Central memory CD8-positive, alpha-beta T cell (primary cell): ENCODE results near the gene TMEM235.
A peak's percentile ranks its signal among the peaks of the same experiment; 100 is the strongest.
"Not testable (repeated sequence)": the region's sequence is repeated elsewhere in the genome, so short reads cannot be mapped to it uniquely, and the experiment has no call there.

ENCODE experiments used
- ATAC-seq: fragments of 150-1000 bp; cut with Tn5 transposase; replicated peaks from 2 replicates; pipeline ENCODE4 v1.10.0; 2022; ENCODE audit warnings: mild to moderate bottlenecking, moderate FRiP score, moderate number of reproducible peaks; ENCODE audit not compliant: poor library complexity, severe bottlenecking; ENCODE audit errors: extremely low read depth
- DNase-seq, 2 donors: peaks; one replicate each; pipeline ENCODE4 v3.0.0; 2021; ENCODE audit warnings: low spot score in 2 of 2
- H3K27ac Mint-ChIP-seq: one replicate; pipeline ENCODE4 v1.8.0; 2022; ENCODE audit warnings: low read depth, mild to moderate bottlenecking, moderate library complexity, mixed read lengths
- H3K27me3 Mint-ChIP-seq: one replicate; pipeline ENCODE4 v1.8.0; 2022; ENCODE audit warnings: mixed read lengths
- H3K36me3 Mint-ChIP-seq: one replicate; pipeline ENCODE4 v1.8.0; 2022; ENCODE audit warnings: mild to moderate bottlenecking, moderate library complexity, mixed read lengths; ENCODE audit not compliant: insufficient read depth
- H3K4me1 Mint-ChIP-seq: one replicate; pipeline ENCODE4 v1.8.0; 2022; ENCODE audit warnings: mixed read lengths
- H3K4me3 Mint-ChIP-seq: one replicate; pipeline ENCODE4 v1.8.0; 2022; ENCODE audit warnings: mild to moderate bottlenecking, moderate library complexity, mixed read lengths
- H3K9me3 Mint-ChIP-seq: one replicate; pipeline ENCODE4 v1.8.0; 2022; ENCODE audit warnings: mixed read lengths

Gene TMEM235

DNA sequence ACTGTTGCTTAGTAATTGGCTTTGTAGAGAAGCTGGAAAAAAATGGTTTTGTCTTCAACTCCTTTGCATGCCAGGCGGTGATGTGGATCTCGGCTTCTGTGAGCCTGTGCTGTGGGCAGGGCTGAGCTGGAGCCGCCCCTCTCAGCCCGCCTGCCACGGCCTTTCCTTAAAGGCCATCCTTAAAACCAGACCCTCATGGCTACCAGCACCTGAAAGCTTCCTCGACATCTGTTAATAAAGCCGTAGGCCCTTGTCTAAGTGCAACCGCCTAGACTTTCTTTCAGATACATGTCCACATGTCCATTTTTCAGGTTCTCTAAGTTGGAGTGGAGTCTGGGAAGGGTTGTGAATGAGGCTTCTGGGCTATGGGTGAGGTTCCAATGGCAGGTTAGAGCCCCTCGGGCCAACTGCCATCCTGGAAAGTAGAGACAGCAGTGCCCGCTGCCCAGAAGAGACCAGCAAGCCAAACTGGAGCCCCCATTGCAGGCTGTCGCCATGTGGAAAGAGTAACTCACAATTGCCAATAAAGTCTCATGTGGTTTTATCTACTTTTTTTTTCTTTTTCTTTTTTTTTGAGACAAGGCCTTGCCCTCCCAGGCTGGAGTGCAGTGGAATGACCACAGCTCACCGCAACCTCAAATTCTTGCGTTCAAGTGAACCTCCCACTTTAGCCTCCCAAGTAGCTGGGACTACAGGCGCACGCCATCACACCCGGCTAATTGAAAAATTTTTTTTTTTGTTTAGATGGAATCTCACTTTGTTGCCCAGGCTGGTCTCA is 6.2 kb upstream of the TMEM235 start:
- ATAC-seq (no peak), DNase-seq (no peak)
- H3K4me1 Mint-ChIP-seq: no peaks in the 10 kb centered on the region
- peaks cover 5% of the 10 kb centered on the region for H3K36me3 Mint-ChIP-seq
- H3K27me3 Mint-ChIP-seq: peaks cover 3% of the 10 kb centered on the region
- no peak overlapping the region for H3K27ac Mint-ChIP-seq
- no peak overlapping the region for H3K4me3 Mint-ChIP-seq
- no peaks in the 10 kb centered on the region for H3K9me3 Mint-ChIP-seq

DNA sequence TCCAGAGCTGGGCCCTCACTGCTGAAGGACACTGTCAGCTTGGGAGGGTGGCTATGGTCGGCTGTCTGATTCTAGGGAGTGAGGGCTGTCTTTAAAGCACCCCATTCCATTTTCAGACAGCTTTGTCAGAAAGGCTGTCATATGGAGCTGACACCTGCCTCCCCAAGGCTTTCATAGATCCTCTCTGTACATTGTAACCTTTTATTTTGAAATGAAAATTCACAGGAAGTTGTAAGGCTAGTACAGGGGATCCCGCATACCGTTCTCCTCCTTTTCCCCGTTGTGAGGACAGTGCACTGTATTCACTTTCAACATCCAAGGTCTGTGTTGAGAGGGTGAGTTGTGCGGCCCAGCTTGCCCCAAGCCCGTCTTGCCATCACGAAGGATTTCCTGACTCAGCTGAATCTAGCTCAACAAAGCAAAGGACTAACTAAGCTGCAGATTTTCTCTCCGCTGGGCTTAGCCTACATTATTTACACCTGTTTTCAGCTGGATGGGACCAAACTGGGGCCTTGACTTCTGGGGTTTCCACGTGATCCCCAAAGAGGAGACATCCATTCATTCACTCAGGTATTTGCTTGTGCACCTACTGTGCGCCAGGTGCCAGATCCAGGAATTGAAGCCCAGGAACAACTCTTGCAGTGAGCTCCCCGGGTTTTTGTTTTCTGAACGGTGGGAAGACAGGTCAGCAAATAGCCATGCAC is 5.2 kb upstream of the TMEM235 start:
- ATAC-seq: no peak
- H3K27ac Mint-ChIP-seq: no peak overlapping the region
- peaks cover 5% of the 10 kb centered on the region for H3K36me3 Mint-ChIP-seq
- no peak for DNase-seq
- H3K9me3 Mint-ChIP-seq: no peaks in the 10 kb centered on the region
- H3K27me3 Mint-ChIP-seq: peaks cover 12% of the 10 kb centered on the region
- H3K4me1 Mint-ChIP-seq: no peaks in the 10 kb centered on the region
- H3K4me3 Mint-ChIP-seq: no peak overlapping the region

DNA sequence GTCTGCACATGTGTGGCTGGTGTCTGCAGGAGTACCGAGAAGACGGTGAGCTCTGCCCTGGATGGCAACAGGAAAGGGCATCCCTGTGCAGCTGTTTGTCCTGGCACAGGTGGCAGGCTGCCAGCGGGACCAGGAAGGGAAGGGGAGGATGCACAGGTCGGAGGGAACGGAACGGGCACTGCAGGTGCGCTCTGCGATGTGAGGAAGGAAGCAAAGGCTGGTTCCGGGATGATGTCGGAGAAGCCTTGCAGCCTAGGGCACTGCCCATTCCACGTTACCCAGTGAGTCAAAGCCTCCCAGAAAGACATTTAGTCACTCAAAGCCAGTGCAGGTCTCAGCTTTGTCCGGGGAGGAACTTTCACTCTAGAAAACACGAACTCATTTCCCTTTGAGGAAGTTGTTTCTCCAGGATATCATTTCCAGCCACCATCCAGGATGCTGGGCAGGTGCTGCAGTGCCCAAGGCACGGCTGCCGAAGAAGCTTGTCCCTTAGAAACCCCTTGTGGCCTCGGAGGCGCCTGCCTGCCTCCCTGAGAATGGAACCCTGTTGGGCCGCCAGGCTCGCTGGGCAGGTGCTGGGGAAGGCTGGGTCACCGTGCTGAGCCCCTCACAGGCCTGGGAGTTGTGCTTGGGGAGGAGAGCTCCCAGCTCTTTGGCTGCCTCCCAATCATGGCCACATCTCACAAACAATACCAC is 4.5 kb upstream of the TMEM235 start:
- Mint-ChIP-seq H3K4me1 (no peaks in the 10 kb centered on the region), H3K4me3 (no peak overlapping the region), H3K36me3 (peaks cover 4% of the 10 kb centered on the region), H3K9me3 (no peaks in the 10 kb centered on the region), H3K27ac (no peak overlapping the region), H3K27me3 (peaks cover 19% of the 10 kb centered on the region)
- ATAC-seq (no peak), DNase-seq (no peak)

DNA sequence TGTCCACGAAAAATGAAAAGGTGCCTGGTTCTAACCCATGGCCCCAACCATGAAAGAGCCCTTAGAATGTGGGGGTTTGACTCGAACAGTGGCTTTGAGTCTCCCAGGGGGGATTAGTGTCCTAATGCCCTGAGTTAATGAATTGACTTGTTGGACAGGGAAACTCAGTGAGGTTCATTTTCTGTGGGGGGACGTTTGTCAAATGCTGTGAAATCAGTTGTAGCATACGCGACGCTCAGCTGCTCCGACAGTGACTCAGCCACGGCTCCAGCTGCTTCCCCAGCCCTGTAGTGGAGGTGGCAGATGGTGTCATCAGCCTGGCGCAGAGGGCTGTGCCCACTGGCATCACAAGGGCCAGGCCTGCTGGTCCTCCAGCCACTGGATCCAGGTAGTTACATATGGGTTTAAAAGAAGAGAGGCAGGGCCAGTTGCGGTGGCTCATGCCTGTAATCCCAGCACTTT is 3.9 kb upstream of the TMEM235 start:
- no peak for ATAC-seq
- H3K4me1 Mint-ChIP-seq: no peaks in the 10 kb centered on the region
- DNase-seq: no peak
- no peak overlapping the region for H3K4me3 Mint-ChIP-seq
- H3K36me3 Mint-ChIP-seq: peaks cover 4% of the 10 kb centered on the region
- no peak overlapping the region for H3K27ac Mint-ChIP-seq
- H3K9me3 Mint-ChIP-seq: no peaks in the 10 kb centered on the region
- peaks cover 25% of the 10 kb centered on the region for H3K27me3 Mint-ChIP-seq

DNA sequence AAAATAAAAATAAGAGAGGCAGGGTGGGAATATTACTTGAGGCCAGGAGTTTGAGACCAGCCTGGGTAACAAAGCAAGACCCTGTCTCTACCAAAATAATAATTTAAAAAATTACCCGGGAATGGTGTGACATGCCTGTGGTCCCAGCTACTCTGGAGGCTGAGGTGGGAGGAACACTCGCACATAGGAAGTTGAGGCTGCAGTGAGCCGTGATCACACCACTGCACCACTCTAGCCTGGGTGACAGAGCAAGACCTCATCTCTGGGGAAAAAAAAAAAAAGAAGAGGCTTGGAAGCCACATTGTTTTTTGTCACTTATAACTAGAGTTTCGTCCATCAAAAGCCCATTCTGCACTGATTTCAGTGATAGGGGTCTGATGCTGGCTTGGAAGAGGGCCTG is 3.3 kb upstream of the TMEM235 start:
- DNase-seq (no peak), ATAC-seq (no peak)
- Mint-ChIP-seq H3K27ac (no peak overlapping the region), H3K27me3 (peaks cover 32% of the 10 kb centered on the region), H3K4me1 (no peaks in the 10 kb centered on the region), H3K36me3 (peaks cover 2% of the 10 kb centered on the region), H3K4me3 (no peak overlapping the region), H3K9me3 (no peaks in the 10 kb centered on the region)

DNA sequence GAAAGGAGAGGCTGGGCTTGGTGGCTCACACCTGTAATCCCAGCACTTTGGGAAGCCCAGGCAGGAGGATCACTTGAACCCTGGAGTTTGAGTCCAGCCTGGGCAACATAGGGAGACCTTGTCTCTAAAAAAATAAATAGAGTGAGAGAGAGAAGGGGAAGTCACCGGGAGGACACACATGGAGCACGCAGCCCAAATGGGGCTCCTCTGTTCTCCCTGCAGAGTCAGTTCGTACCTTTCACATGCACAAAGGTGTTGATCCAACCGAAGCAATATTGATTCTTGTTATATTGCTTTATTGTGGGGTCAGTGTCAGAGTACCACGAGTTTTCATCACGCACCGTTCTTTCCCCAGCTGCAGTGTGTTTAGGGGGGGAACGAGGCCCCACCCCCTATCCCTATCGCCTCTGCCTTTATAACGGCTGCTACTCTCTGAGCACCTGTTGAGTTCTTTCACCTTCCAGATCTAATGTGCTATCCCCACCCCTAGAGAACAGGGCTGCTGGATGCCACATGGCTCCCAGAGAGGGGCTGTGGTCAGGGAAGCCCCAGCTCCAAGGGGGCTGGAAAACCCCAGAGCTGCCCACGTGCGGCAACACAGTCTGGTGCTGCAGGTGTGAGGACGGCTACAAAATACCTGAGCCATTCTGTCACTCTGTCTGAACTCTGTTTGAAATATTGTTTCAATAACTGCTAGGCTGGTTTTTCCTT is 1.0 kb upstream of the TMEM235 start:
- Mint-ChIP-seq H3K4me1 (no peaks in the 10 kb centered on the region), H3K27me3 (peaks cover 33% of the 10 kb centered on the region), H3K4me3 (no peak overlapping the region)

DNA sequence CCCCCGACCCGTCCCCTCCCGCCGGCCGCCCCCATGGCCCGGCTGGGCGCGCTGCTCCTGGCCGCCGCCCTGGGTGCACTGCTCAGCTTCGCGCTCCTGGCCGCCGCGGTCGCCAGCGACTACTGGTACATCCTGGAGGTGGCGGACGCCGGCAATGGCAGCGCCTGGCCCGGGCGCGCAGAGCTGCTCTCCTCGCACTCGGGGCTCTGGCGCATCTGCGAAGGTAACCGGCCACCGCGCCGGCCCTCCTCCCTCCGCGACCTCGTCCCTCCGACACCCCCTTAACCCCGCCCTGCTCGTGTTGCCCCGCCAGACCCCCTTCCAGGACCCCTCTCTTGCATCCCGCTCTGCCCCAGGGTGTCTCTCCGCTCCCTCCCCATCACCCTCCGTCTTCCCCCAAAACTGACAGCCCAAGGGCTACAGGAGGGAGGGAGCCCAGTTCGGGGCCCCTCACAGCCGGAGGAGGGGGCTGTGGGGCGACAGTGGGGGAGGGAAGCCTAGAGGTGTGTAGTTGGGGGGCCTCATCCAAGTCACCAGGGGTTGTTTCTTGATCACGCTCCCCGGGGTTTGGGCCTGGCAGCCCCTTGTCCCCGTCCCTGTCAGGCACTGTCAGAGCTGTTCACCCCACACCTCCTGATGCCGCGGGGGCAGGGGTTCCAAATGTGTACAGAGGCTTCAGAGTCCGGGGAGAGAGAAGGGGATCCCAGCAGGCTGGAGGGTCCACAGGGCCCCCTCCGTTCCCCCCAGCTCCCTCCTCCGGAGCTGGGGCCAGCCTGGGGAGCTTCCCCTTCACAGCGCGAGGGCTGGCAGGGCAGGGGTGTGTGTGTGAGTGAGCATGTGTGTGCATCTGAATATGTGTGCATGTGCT is 794 bp downstream of the TMEM235 start:
- ATAC-seq (peak; percentile 52), DNase-seq (no peak)
- Mint-ChIP-seq H3K4me3 (no peak overlapping the region), H3K27ac (no peak overlapping the region), H3K9me3 (no peaks in the 10 kb centered on the region), H3K36me3 (no peaks in the 10 kb centered on the region), H3K4me1 (no peaks in the 10 kb centered on the region), H3K27me3 (peaks cover 33% of the 10 kb centered on the region)

More for the DNA sequence above, 1.0 kb upstream of the TMEM235 start:
- DNase-seq (no peak), ATAC-seq (no peak)
- H3K27ac Mint-ChIP-seq: no peak overlapping the region
- no peaks in the 10 kb centered on the region for H3K9me3 Mint-ChIP-seq
- H3K36me3 Mint-ChIP-seq: peaks cover 2% of the 10 kb centered on the region

DNA sequence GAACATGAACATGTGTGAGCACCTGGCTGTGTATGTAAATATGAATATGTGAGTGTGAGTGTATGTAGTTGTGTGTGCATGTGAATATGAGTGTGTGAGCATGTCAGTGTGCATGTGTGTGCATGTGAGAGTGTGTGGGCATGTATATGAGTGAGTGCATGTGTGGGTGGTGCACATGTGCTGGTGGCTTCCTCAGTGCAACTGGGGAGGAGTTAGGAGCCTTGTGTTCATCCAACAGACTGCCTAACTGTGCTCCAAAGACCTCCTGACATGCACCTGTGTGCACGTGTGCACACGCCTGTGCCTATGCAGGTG is 1.4 kb downstream of the TMEM235 start:
- Mint-ChIP-seq H3K9me3 (no peaks in the 10 kb centered on the region), H3K4me3 (no peak overlapping the region), H3K36me3 (no peaks in the 10 kb centered on the region), H3K27ac (no peak overlapping the region), H3K4me1 (no peaks in the 10 kb centered on the region), H3K27me3 (peaks cover 33% of the 10 kb centered on the region)
- DNase-seq: no peak
- ATAC-seq: no peak

DNA sequence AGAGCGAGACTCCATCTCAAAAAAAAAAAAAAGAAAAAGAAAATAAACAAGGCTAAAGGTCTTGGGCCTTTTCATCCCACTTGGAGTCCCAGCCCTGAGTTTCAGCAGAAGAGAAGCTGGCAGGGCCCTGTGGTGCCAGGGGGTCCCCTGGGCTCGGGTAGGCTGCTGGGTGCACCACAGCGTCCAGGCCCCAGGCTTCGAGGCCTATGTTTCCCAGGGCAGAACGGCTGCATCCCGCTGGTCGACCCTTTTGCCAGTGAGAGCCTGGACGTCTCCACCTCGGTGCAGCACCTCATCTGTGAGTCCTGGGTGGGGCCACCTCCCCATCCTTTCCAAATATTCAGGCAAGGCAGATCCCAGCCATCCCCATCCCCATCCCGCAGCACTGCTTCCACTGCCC is 2.2 kb downstream of the TMEM235 start:
- DNase-seq: no peak
- H3K27me3 Mint-ChIP-seq: peaks cover 33% of the 10 kb centered on the region
- no peaks in the 10 kb centered on the region for H3K9me3 Mint-ChIP-seq
- ATAC-seq: no peak
- no peak overlapping the region for H3K27ac Mint-ChIP-seq
- no peak overlapping the region for H3K4me3 Mint-ChIP-seq
- no peaks in the 10 kb centered on the region for H3K36me3 Mint-ChIP-seq
- H3K4me1 Mint-ChIP-seq: no peaks in the 10 kb centered on the region

DNA sequence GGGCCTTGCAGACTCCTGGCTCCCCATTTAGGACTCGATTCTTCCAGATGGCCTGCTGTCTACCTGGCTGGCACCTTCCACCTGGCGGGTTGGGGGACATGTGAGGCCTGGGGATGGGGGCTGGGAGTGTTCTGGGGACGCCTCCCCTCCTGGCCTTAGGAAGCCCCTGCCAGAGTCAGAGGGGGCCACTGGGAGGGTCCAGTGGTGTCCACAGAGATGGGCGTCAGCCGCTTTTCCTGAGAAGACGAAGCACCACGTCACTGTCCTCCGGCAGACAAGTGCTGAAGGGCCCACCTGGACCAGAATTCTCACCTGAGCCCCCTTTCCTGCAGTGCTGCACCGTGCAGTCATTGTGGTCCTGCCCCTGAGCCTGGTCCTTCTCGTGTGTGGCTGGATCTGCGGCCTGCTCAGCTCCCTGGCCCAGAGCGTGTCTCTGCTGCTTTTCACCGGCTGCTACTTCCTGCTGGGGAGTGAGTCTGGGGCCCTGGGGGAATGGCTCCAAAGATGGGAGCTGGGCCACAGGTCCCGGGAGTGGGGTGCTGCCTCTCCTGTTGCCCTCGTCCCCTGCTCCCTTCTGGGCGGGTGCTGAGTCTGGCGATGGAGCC is 2.9 kb downstream of the TMEM235 start:
- no peaks in the 10 kb centered on the region for H3K36me3 Mint-ChIP-seq
- H3K4me3 Mint-ChIP-seq: no peak overlapping the region
- no peaks in the 10 kb centered on the region for H3K4me1 Mint-ChIP-seq
- H3K9me3 Mint-ChIP-seq: no peaks in the 10 kb centered on the region
- no peak overlapping the region for H3K27ac Mint-ChIP-seq
- no peak for DNase-seq
- H3K27me3 Mint-ChIP-seq: peaks cover 33% of the 10 kb centered on the region
- ATAC-seq: no peak

DNA sequence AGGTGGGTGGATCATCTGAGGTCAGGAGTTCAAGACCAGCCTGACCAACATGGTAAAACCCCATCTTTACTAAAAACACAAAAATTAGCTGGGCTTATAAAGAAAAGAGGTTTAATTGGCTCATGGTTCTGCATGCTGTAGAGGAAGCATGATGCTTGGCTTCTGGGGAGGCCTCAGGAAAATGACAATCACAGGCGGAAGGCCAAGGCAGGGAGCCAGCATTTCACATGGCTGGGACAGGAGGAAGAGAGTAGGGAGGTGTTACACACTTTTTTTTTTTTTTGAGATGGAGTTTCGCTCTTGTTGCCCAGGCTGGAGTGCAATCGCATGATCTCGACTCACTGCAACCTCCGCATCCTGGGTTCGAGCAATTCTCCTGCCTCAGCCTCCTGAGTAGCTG is 3.6 kb downstream of the TMEM235 start:
- H3K9me3 Mint-ChIP-seq, ATAC-seq, H3K27ac Mint-ChIP-seq, H3K4me1 Mint-ChIP-seq, DNase-seq, H3K36me3 Mint-ChIP-seq, H3K4me3 Mint-ChIP-seq: not testable (repeated sequence)
- peaks cover 33% of the 10 kb centered on the region for H3K27me3 Mint-ChIP-seq
